AG09309 (cell line): ENCODE results near the gene BUB1.
"Not testable (repeated sequence)": the region's sequence is repeated elsewhere in the genome, so short reads cannot be mapped to it uniquely, and the experiment has no call there.

Experiments used
- DNase-seq: peaks from one replicate; pipeline ENCODE4 v3.0.0-alpha.2; 2010; ENCODE audit warnings: low read depth
- H3K4me3 ChIP-seq: 2 replicates; pipeline ENCODE4 v1.5.1; 2011; ENCODE audit warnings: mild to moderate bottlenecking, low read depth, low read length, moderate library complexity; ENCODE audit not compliant: control insufficient read depth

Gene BUB1

DNA sequence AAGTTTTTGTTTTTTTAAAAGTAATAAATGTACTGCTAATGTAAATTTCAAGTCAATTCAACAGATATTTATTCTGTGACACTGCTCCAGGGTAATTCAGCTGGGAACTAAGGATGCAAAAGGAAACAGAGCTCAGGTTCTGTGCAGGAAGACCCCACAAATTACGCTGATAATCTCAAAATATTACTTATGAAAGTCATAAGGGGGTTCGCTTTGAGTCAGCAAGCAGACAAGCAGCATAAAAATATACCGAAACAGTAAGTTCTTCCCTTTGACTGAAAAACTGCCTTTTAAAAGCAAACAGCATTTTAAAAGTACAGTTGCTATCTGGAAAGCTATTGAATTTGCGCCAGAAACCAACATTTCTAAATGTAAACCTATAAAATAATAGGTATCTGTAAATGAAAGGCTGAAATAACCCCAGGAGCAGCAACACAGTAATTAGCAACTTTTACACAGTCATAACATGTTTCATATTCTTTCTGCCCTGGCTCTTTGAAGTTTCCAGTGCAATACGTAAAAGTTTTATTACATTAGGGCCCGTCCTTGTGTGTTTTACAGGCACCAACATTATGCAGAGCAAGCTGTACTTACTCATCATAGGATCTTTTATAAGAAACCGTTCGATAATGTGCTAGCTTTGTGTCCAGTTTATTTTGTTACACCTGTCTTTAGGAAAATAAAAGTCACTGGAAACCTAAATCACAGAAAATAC lies 68.9 kb downstream of the BUB1 start:
- not testable (repeated sequence) for H3K4me3 ChIP-seq, DNase-seq

DNA sequence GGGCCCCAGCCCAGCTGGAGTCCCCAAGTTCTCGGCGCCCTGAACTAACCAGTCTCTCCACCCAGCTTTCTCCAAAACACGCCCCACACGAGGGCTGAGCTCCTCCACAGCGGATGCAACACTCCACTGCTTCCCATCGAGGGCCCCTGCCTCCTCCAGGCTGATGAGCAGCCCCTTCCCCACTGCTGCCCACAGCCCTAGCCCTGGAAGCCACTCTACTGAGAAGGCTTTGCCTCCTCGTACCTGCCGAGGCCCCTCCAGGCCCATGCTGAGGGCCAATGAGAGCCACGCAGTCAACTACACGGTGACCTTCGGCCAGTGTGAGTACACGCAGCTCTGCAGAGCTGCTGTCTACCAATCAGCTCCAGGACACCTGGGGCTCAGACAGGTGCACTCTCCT lies 72.8 kb downstream of the BUB1 start:
- H3K4me3 ChIP-seq, DNase-seq: not testable (repeated sequence)

DNA sequence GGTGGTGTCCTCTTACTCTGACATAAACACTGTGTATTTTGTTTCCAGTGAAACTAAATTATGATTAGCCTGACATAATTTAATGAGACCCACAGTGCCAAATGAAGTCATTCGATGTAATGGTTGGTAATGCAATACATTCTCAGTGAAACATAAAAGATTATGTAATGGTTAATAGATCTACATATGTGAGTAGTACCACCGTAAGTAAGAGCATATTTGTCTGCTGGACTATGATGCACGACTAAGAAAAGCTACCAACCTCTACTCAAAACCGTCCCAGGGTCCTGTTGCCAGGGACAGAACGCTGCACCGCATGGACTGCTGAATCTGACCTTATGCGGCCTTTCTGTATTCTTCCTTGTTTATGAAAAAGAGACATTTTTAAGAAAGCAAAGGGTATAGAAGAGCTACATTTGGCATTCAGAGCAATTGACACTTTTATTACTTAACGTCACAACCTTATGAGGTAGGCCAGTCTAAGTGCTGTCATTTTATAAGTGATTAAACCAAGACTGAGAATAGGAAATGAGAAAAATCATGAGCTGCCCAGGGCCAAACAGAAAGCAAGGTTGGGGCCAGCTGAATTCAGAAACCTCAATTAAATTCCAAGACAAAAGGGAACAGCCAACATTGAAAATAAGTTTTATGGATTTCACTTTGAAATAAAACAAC lies 73.8 kb downstream of the BUB1 start:
- DNase-seq, H3K4me3 ChIP-seq: not testable (repeated sequence)

DNA sequence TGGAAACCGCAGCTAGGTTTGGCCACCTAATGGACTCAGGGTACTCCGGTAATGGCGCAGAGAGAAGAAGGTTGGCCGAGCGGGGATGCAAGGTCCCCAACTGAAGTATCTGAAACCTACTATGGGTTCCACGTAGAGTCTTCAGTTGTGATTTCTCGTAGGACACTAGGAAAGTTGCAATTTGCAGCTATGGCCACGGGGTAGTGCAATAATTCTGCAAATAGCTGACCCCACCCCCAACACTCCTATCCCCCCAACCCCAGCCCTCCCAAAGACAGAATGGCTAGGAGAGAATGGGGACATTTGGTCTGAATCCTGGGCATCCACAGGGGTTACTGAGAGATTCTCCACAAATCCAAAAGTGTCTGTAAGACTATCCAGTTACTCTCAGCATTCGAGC lies 75.7 kb downstream of the BUB1 start:
- H3K4me3 ChIP-seq, DNase-seq: not testable (repeated sequence)

DNA sequence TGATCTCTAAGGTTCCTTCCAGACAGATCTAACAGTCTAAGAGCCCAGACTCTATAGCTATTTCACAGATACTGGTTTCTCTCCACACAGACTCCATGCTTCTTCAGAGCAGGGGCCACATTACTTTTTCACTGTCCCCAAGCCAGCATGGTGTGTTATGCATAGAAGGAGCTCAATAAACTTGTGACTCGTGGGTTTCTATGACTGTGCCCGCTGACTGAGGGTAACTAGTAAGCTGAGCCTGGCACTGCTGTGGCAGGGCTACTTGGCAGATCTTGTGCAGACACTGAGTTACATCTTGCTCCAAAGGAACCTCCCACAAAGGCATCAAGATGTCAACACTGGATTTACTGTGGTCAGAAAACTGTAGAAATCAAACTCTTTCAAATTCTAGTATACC lies 85.9 kb downstream of the BUB1 start:
- not testable (repeated sequence) for H3K4me3 ChIP-seq, DNase-seq

DNA sequence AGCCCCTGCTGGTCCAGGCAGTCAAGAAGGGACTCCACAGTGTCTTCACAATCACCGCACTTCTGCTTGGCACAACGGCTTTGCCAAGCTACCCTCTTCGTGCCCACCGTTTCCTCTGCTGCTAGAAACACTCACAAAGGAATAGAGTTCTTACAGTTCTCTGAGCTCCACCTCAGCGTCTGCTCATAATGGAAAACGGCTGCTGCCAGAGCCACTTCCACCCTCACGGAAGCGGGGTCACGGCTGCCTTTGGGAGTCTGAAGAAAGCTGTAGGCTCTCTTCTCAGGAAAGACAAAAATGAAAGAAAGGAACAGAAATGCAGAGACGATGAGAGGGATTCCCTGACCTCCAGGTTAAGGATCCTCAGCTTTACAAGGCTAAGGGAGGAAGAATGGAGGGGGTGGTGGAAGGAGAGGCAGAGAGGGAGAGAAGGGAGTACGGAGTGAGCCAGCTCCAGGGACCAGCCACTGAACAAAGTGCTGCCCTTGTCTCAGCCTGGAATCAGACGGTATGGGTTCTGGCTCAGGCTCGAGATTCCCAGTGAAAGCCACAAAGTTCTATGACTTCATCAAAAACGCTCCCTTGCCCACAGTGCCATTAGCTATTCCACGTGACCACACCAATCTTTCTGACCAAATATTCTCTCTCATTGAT lies 88.1 kb downstream of the BUB1 start:
- H3K4me3 ChIP-seq, DNase-seq: not testable (repeated sequence)

DNA sequence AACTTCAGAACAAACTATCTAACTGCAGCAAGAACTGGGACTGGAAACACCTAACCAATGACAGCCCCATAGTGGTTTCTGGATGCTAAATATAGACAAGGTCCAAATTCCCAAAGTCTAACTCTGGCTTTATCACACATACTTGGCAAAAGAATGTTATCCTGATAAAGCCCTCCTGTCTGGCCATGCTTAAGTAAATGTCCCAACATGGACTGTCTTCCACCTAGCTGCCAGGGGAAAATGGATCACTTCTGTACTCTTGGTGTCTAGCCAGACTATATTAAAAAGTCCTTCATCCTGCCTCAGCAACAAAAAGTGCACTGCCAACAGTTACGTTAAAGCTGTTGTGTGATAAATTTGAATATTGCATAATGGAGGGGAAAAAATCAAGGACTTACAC lies 89.3 kb downstream of the BUB1 start:
- not testable (repeated sequence) for DNase-seq, H3K4me3 ChIP-seq
